ENCODE results near the gene A2ML1. TPM values are rescaled to one million over a fixed set of nuclear protein-coding genes. Genes with fewer than 3 reads are reported as not detected.

The A2ML1 gene
- total and polyA plus RNA-seq, 7 experiments from 2014 or later: not detected

- Mint-ChIP-seq H3K4me1 (no peaks in the 10 kb centered on the region), H3K27ac (no peak overlapping the region), H3K4me3 (no peak overlapping the region), H3K27me3 (peaks cover 0 to 2% (median 0%) of the 10 kb centered on the region in 5 donors), H3K36me3 (no peaks in the 10 kb centered on the region), H3K9me3 (no peaks in the 10 kb centered on the region)
- ChIA-PET POLR2A (interaction anchor here (0.6 kb wide), 1 partner anchor 1362 kb away, joined by 3 read pairs; no protein-coding TSS in a partner anchor), CTCF (interaction anchor here (0.7 to 2.3 kb wide), 17 partner anchors 8 to 316 kb away, joined by 3 to 13 read pairs (median 4); no protein-coding TSS in a partner anchor)
- H3K4me1 ChIP-seq (ENCODE audit: control insufficient read depth in 2 of 2, insufficient read depth in 2 of 2, low read length in 2 of 2): no peaks in the 10 kb centered on the region
- peak in 6 of 9 donors; percentile 13 to 32 (median 13) for DNase-seq
- intact Hi-C loops (cut with micrococcal nuclease): loop anchor here (1.0 kb wide), 2 partner anchors 178 to 316 kb away; no protein-coding TSS in a partner anchor
- no peak overlapping the region for H3K27ac ChIP-seq (ENCODE audit: low read depth, low read length)
- peak; percentile 57 for ATAC-seq
- no peaks in the 10 kb centered on the region for H3K9me3 ChIP-seq (ENCODE audit: control insufficient read depth in 2 of 3, low read length in 3 of 3)
- H3K27me3 ChIP-seq (ENCODE audit: control insufficient read depth in 2 of 2, insufficient read depth in 2 of 2, low read length in 2 of 2): no peaks in the 10 kb centered on the region
- no peaks in the 10 kb centered on the region for H3K36me3 ChIP-seq (ENCODE audit: control insufficient read depth in 2 of 3, insufficient read depth in 3 of 3, low read length in 3 of 3)
- no peak overlapping the region for H3K4me3 ChIP-seq (ENCODE audit: low read length)
Observed at GRCh38 chr12:8860165-8860961, 37.9 kb downstream of the A2ML1 start.

- CTCF ChIA-PET: no interaction called here
- no peak for ATAC-seq
- POLR2A ChIA-PET: interaction anchor here (1.1 kb wide), 1 partner anchor 48 kb away, joined by 3 read pairs; no protein-coding TSS in a partner anchor
- H3K9me3 ChIP-seq (ENCODE audit: control insufficient read depth in 2 of 3, low read length in 3 of 3): no peaks in the 10 kb centered on the region
- Mint-ChIP-seq H3K4me3 (no peak overlapping the region), H3K36me3 (no peaks in the 10 kb centered on the region), H3K9me3 (no peaks in the 10 kb centered on the region), H3K27ac (no peak overlapping the region), H3K27me3 (no peaks in the 10 kb centered on the region), H3K4me1 (no peaks in the 10 kb centered on the region)
- H3K27me3 ChIP-seq (ENCODE audit: control insufficient read depth in 2 of 2, insufficient read depth in 2 of 2, low read length in 2 of 2): no peaks in the 10 kb centered on the region
- H3K4me3 ChIP-seq (ENCODE audit: low read length): no peak overlapping the region
- intact Hi-C loops (cut with micrococcal nuclease): no loop called here
- no peaks in the 10 kb centered on the region for H3K4me1 ChIP-seq (ENCODE audit: control insufficient read depth in 2 of 2, insufficient read depth in 2 of 2, low read length in 2 of 2)
- no peak overlapping the region for H3K27ac ChIP-seq (ENCODE audit: low read depth, low read length)
- DNase-seq: no peak
- no peaks in the 10 kb centered on the region for H3K36me3 ChIP-seq (ENCODE audit: control insufficient read depth in 2 of 3, insufficient read depth in 3 of 3, low read length in 3 of 3)
Observed at GRCh38 chr12:8866429-8866828, 44.0 kb downstream of the A2ML1 start.

- CTCF ChIA-PET: interaction anchor here (0.7 kb wide), 1 partner anchor 9 kb away, joined by 3 read pairs; no protein-coding TSS in a partner anchor
- Histone ChIP-seq H3K9me3 (ENCODE audit: control insufficient read depth in 2 of 3, low read length in 3 of 3) (no peaks in the 10 kb centered on the region), H3K4me3 (ENCODE audit: low read length) (no peak overlapping the region), H3K27ac (ENCODE audit: low read depth, low read length) (no peak overlapping the region), H3K36me3 (ENCODE audit: control insufficient read depth in 2 of 3, insufficient read depth in 3 of 3, low read length in 3 of 3) (no peaks in the 10 kb centered on the region), H3K4me1 (ENCODE audit: control insufficient read depth in 2 of 2, insufficient read depth in 2 of 2, low read length in 2 of 2) (no peaks in the 10 kb centered on the region), H3K27me3 (ENCODE audit: control insufficient read depth in 2 of 2, insufficient read depth in 2 of 2, low read length in 2 of 2) (no peaks in the 10 kb centered on the region)
- Mint-ChIP-seq H3K36me3 (no peaks in the 10 kb centered on the region), H3K27me3 (no peaks in the 10 kb centered on the region), H3K27ac (no peak overlapping the region), H3K4me1 (no peaks in the 10 kb centered on the region), H3K9me3 (no peaks in the 10 kb centered on the region), H3K4me3 (no peak overlapping the region)
- POLR2A ChIA-PET: interaction anchor here (1.1 kb wide), 1 partner anchor 48 kb away, joined by 3 read pairs; no protein-coding TSS in a partner anchor
- DNase-seq (no peak), ATAC-seq (no peak)
- intact Hi-C loops (cut with micrococcal nuclease): no loop called here
Observed at GRCh38 chr12:8867009-8867408, 44.6 kb downstream of the A2ML1 start.

- POLR2A ChIA-PET: interaction anchor here (0.5 kb wide), 1 partner anchor 1004 kb away, joined by 4 read pairs; no protein-coding TSS in a partner anchor
- CTCF ChIA-PET: interaction anchor here (0.7 to 1.2 kb wide), 2 partner anchors 8 to 10 kb away, joined by 3 to 5 read pairs; no protein-coding TSS in a partner anchor
- H3K27me3 ChIP-seq (ENCODE audit: control insufficient read depth in 2 of 2, insufficient read depth in 2 of 2, low read length in 2 of 2): no peaks in the 10 kb centered on the region
- no peak overlapping the region for H3K27ac Mint-ChIP-seq
- H3K36me3 ChIP-seq (ENCODE audit: control insufficient read depth in 2 of 3, insufficient read depth in 3 of 3, low read length in 3 of 3): no peaks in the 10 kb centered on the region
- no peaks in the 10 kb centered on the region for H3K27me3 Mint-ChIP-seq
- DNase-seq: no peak
- H3K27ac ChIP-seq (ENCODE audit: low read depth, low read length): no peak overlapping the region
- no peaks in the 10 kb centered on the region for H3K9me3 Mint-ChIP-seq
- H3K4me3 ChIP-seq (ENCODE audit: low read length): no peak overlapping the region
- intact Hi-C loops (cut with micrococcal nuclease): no loop called here
- H3K4me1 Mint-ChIP-seq: no peaks in the 10 kb centered on the region
- H3K36me3 Mint-ChIP-seq: no peaks in the 10 kb centered on the region
- no peak for ATAC-seq
- no peaks in the 10 kb centered on the region for H3K9me3 ChIP-seq (ENCODE audit: control insufficient read depth in 2 of 3, low read length in 3 of 3)
- no peak overlapping the region for H3K4me3 Mint-ChIP-seq
- no peaks in the 10 kb centered on the region for H3K4me1 ChIP-seq (ENCODE audit: control insufficient read depth in 2 of 2, insufficient read depth in 2 of 2, low read length in 2 of 2)
Observed at GRCh38 chr12:8867786-8868185, 45.4 kb downstream of the A2ML1 start.

- H3K4me1 Mint-ChIP-seq: no peaks in the 10 kb centered on the region
- POLR2A ChIA-PET: no interaction called here
Observed at GRCh38 chr12:8870586-8870985, 48.2 kb downstream of the A2ML1 start.

GRCh38 chr12:8871068-8871467 is 48.6 kb downstream of the A2ML1 start:
- CTCF ChIA-PET: no interaction called here
- Histone ChIP-seq H3K27me3 (ENCODE audit: control insufficient read depth in 2 of 2, insufficient read depth in 2 of 2, low read length in 2 of 2) (no peaks in the 10 kb centered on the region), H3K9me3 (ENCODE audit: control insufficient read depth in 2 of 3, low read length in 3 of 3) (no peaks in the 10 kb centered on the region), H3K36me3 (ENCODE audit: control insufficient read depth in 2 of 3, insufficient read depth in 3 of 3, low read length in 3 of 3) (no peaks in the 10 kb centered on the region), H3K4me1 (ENCODE audit: control insufficient read depth in 2 of 2, insufficient read depth in 2 of 2, low read length in 2 of 2) (no peaks in the 10 kb centered on the region), H3K4me3 (ENCODE audit: low read length) (no peak overlapping the region), H3K27ac (ENCODE audit: low read depth, low read length) (no peak overlapping the region)
- POLR2A ChIA-PET: no interaction called here
- intact Hi-C loops (cut with micrococcal nuclease): no loop called here
- H3K4me1 Mint-ChIP-seq: peaks cover 0 to 1% (median 0%) of the 10 kb centered on the region in 7 donors
- ATAC-seq (no peak), DNase-seq (no peak)
- H3K36me3 Mint-ChIP-seq: no peaks in the 10 kb centered on the region
- H3K27me3 Mint-ChIP-seq: peaks cover 0 to 9% (median 2%) of the 10 kb centered on the region in 5 donors
- no peaks in the 10 kb centered on the region for H3K9me3 Mint-ChIP-seq
- no peak overlapping the region for H3K4me3 Mint-ChIP-seq
- no peak overlapping the region for H3K27ac Mint-ChIP-seq

More at GRCh38 chr12:8870586-8870985, 48.2 kb downstream of the A2ML1 start:
- Histone ChIP-seq H3K9me3 (ENCODE audit: control insufficient read depth in 2 of 3, low read length in 3 of 3) (no peaks in the 10 kb centered on the region), H3K27ac (ENCODE audit: low read depth, low read length) (no peak overlapping the region), H3K36me3 (ENCODE audit: control insufficient read depth in 2 of 3, insufficient read depth in 3 of 3, low read length in 3 of 3) (no peaks in the 10 kb centered on the region), H3K4me3 (ENCODE audit: low read length) (no peak overlapping the region), H3K4me1 (ENCODE audit: control insufficient read depth in 2 of 2, insufficient read depth in 2 of 2, low read length in 2 of 2) (no peaks in the 10 kb centered on the region), H3K27me3 (ENCODE audit: control insufficient read depth in 2 of 2, insufficient read depth in 2 of 2, low read length in 2 of 2) (no peaks in the 10 kb centered on the region)
- ATAC-seq (no peak), DNase-seq (no peak)
- Mint-ChIP-seq H3K27me3 (peaks cover 0 to 5% (median 0%) of the 10 kb centered on the region in 5 donors), H3K9me3 (no peaks in the 10 kb centered on the region), H3K4me3 (no peak overlapping the region), H3K36me3 (no peaks in the 10 kb centered on the region), H3K27ac (no peak overlapping the region)
- CTCF ChIA-PET: no interaction called here
- intact Hi-C loops (cut with micrococcal nuclease): no loop called here

All from naive thymus-derived CD4-positive, alpha-beta T cell (primary cell).